Loucy (cell line): ENCODE results near the gene SEC62.

Source experiments
- H2AFZ ChIP-seq: fragments of 200-600 bp; sonication (generic); 2 replicates; pipeline ENCODE4 v1.6.0; 2016; ENCODE audit warnings: antibody characterized with exemption, mild to moderate bottlenecking, low read length, moderate library complexity
- H3F3A ChIP-seq: fragments of 200-600 bp; 2 replicates; pipeline ENCODE4 v1.6.0; 2016; ENCODE audit warnings: antibody characterized with exemption, low read depth, mild to moderate bottlenecking
- H3K27me3 ChIP-seq: fragments of 200-600 bp; sonication (generic); 2 replicates; pipeline ENCODE4 v1.6.1; 2014; ENCODE audit warnings: low read length, mild to moderate bottlenecking; ENCODE audit not compliant: insufficient read depth, poor library complexity, severe bottlenecking
- H3K36me3 ChIP-seq: fragments of 200-600 bp; sonication (generic); 2 replicates; pipeline ENCODE4 v1.6.1; 2016; ENCODE audit warnings: low read length; ENCODE audit not compliant: insufficient read depth
- H3K4me1 ChIP-seq: fragments of 200-600 bp; sonication (generic); 2 replicates; pipeline ENCODE4 v1.5.1; 2014; ENCODE audit warnings: low read length, mild to moderate bottlenecking; ENCODE audit not compliant: insufficient read depth, poor library complexity, severe bottlenecking
- H3K4me2 ChIP-seq: fragments of 200-600 bp; sonication (generic); 2 replicates; pipeline ENCODE4 v1.6.0; 2014; ENCODE audit warnings: antibody characterized with exemption, low read length, low read depth, mild to moderate bottlenecking; ENCODE audit not compliant: poor library complexity, severe bottlenecking
- H3K4me3 ChIP-seq: fragments of 200-600 bp; sonication (generic); 2 replicates; pipeline ENCODE4 v1.5.1; 2014; ENCODE audit warnings: low read length, mild to moderate bottlenecking, mixed read lengths; ENCODE audit not compliant: poor library complexity, severe bottlenecking
- H3K79me2 ChIP-seq: fragments of 200-600 bp; sonication (generic); 2 replicates; pipeline ENCODE4 v1.6.1; 2014; ENCODE audit warnings: low read length; ENCODE audit not compliant: insufficient read depth
- H3K9ac ChIP-seq: fragments of 200-600 bp; sonication (generic); 2 replicates; pipeline ENCODE4 v1.6.0; 2014; ENCODE audit warnings: mild to moderate bottlenecking, low read depth, low read length, moderate library complexity; ENCODE audit not compliant: poor library complexity, severe bottlenecking
- H3K9me2 ChIP-seq: fragments of 200-600 bp; sonication (generic); replicated peaks from 2 replicates; pipeline ENCODE4 v1.6.1; 2016; ENCODE audit warnings: low read depth, low read length, mixed read lengths
- H3K9me3 ChIP-seq: fragments of 200-600 bp; sonication (generic); 2 replicates; pipeline ENCODE4 v1.6.1; 2014; ENCODE audit warnings: mild to moderate bottlenecking, antibody characterized with exemption, low read length, low read depth; ENCODE audit not compliant: insufficient read depth
- H4K20me1 ChIP-seq: fragments of 200-600 bp; sonication (generic); 2 replicates; pipeline ENCODE4 v1.6.0; 2014; ENCODE audit warnings: antibody characterized with exemption, low read length, mild to moderate bottlenecking; ENCODE audit not compliant: insufficient read depth, poor library complexity, severe bottlenecking
- EZH2phosphoT487 ChIP-seq: fragments of 200-600 bp; IDR thresholded peaks from 2 replicates; pipeline ENCODE4 v1.6.1; 2018; ENCODE audit warnings: antibody characterized with exemption, mild to moderate bottlenecking, moderate library complexity, borderline replicate concordance
- TF ChIP-seq, protein P1 (sequence below): fragments of 200-600 bp; sonication (generic); conservative IDR thresholded peaks from 2 replicates; pipeline ENCODE4 v1.5.1; 2014; ENCODE audit warnings: mild to moderate bottlenecking, antibody characterized with exemption, low read length

The SEC62 gene

DNA sequence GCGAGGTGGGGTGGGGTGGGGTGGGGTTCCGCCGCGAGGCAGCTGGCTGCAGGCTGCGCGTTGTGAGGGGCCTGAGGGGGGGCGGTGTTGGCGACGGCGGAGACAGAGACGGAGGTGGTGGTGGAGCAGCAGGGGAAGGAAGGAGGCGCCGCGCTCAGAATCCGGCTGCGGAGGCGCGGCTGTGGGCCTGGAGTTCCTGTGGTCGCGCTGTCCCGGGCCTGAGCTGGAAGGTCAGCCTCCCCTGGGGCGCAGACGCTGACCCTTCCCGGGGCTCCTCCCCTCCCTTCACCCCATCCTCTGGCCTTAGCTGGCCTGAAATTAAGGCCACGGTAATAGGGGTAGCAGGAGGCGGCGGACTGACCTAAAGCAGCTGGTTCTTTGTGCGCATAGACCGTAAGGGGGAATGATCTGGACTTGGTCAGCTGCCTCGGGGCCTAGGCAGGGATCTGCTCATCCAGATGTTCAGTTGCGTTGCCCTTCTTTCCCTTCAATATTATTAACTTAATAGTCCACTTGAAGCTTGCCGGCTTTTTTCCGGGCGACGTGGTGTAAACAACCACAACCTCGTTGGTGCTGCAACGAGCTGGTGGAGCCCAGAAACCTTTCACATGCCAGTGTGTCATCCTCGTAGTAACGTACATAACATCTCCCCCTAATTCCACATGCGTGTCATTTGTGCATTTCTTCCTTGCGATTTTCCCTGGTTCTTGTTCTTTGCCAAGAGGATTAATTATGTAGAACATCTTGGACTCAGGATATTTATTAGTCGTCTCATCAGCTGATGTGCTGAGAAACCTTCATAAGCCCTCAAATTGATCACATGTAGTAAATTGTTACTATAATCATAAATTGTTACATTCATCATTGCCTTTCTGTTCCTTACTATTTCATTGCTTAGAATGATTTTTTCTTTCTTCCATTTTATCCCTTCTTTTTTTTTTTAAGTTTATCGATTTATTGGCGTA lies 626 bp downstream of the SEC62 start:
- Histone ChIP-seq H3F3A (peaks cover 5% of the 10 kb centered on the region; the same call in 1 of the 2 replicates), H3K79me2 (peaks cover 53% of the 10 kb centered on the region), H3K4me3 (peak overlapping the region; percentile 95), H2AFZ (peak overlapping the region; percentile 100), H3K36me3 (no peaks in the 10 kb centered on the region), H3K9me3 (no peaks in the 10 kb centered on the region), H3K9ac (peak overlapping the region; percentile 86), H3K9me2 (no peaks in the 10 kb centered on the region), H4K20me1 (peaks cover 53% of the 10 kb centered on the region), H3K4me2 (peak overlapping the region; percentile 98), H3K27me3 (no peaks in the 10 kb centered on the region), H3K4me1 (peaks cover 55% of the 10 kb centered on the region)
- TF ChIP-seq EZH2phosphoT487: no peak
- TF ChIP-seq, protein P1, sequence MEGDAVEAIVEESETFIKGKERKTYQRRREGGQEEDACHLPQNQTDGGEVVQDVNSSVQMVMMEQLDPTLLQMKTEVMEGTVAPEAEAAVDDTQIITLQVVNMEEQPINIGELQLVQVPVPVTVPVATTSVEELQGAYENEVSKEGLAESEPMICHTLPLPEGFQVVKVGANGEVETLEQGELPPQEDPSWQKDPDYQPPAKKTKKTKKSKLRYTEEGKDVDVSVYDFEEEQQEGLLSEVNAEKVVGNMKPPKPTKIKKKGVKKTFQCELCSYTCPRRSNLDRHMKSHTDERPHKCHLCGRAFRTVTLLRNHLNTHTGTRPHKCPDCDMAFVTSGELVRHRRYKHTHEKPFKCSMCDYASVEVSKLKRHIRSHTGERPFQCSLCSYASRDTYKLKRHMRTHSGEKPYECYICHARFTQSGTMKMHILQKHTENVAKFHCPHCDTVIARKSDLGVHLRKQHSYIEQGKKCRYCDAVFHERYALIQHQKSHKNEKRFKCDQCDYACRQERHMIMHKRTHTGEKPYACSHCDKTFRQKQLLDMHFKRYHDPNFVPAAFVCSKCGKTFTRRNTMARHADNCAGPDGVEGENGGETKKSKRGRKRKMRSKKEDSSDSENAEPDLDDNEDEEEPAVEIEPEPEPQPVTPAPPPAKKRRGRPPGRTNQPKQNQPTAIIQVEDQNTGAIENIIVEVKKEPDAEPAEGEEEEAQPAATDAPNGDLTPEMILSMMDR: no peak

DNA sequence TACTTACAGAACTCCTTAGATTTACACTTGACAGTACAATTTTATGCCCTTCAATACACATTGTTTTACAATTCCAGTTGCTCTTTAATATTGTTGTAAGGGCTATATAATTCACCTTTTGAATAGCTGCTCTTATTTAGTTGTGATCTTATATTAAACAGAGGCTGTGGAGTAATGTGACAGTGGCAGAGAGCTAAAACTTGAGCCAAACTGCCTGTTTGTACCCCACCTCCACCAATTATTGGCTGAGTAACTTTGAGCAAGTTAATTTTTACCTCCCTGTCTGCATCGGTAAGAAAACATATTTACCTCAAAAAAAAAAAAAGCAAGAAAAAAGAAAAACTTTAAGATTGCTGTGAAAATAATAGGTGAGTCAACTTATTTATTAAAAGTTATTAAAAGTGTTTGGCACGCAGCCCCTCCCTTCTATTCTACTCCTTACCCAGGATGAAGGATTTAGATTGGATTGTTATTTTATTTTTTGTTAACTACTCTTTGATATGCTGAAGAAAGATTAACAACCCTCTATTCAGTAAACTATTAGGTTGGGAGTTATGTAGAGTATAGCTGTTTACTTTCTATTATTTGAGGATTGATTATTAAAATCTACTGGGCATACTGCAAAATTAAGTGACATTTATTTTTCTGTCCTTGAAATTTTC lies 1.7 kb downstream of the SEC62 start:
- H3F3A ChIP-seq: peaks cover 5% of the 10 kb centered on the region; the same call in 1 of the 2 replicates
- H3K9ac ChIP-seq: peak overlapping the region; percentile 86
- peak overlapping the region; percentile 98 for H3K4me2 ChIP-seq
- H3K9me2 ChIP-seq: no peaks in the 10 kb centered on the region
- no peaks in the 10 kb centered on the region for H3K9me3 ChIP-seq
- no peaks in the 10 kb centered on the region for H3K36me3 ChIP-seq
- H3K4me1 ChIP-seq: peaks cover 60% of the 10 kb centered on the region
- peaks cover 62% of the 10 kb centered on the region for H4K20me1 ChIP-seq
- H3K27me3 ChIP-seq: no peaks in the 10 kb centered on the region
- peaks cover 65% of the 10 kb centered on the region for H3K79me2 ChIP-seq
- peak overlapping the region; percentile 95 for H3K4me3 ChIP-seq
- H2AFZ ChIP-seq: no peak overlapping the region
- TF ChIP-seq, protein P1: no peak
- no peak for TF ChIP-seq EZH2phosphoT487

DNA sequence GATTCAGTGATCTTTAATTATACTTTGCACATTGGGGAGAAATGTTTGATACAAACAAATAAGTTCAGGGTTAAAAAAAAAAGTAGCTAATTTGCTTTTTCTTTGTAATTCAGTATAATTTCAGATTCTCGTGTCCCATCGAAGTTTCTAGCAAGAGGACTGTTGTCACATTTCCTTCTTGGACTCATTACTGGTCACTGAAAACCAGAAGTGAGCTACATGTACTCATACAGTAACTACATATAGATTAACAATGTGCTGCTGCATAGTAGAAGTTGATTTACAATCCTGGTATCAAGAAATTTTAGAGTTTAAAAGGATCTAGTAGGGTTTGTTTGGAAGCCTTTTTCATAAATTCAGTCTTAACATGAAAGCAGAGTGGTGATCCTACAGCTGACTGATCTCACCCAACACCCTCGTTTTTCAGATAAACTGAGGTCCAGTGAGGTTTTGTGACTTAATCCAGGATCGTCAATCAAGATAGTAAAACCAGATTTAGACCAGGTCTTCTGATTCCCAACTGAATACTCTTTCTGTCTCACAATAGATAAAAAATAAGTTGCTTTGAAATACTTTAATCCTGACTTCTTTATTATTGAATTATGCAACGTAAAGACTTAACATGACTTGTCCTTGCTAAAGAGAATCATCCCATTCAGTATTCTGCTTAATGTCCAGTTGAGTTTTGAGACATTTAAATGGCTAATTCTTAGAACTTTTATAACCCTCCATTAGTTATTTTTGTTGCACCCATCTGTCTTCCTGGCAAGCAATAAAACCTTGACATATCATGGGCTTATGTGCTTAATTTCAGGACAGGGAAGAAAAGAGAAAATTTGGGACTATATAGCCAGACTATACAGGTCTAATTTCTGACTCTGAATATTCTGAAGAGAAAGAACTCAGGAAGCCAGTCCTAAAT lies 2.8 kb downstream of the SEC62 start:
- Histone ChIP-seq H4K20me1 (peaks cover 73% of the 10 kb centered on the region), H3K36me3 (no peaks in the 10 kb centered on the region), H3K9me2 (no peaks in the 10 kb centered on the region), H3K79me2 (peaks cover 75% of the 10 kb centered on the region), H3K4me3 (peak overlapping the region; percentile 95), H3K4me1 (peaks cover 60% of the 10 kb centered on the region), H3K9ac (peak overlapping the region; percentile 86), H3K4me2 (peak overlapping the region; percentile 98), H3F3A (peaks cover 5% of the 10 kb centered on the region; the same call in 1 of the 2 replicates), H2AFZ (no peak overlapping the region), H3K9me3 (no peaks in the 10 kb centered on the region), H3K27me3 (no peaks in the 10 kb centered on the region)
- no peak for TF ChIP-seq EZH2phosphoT487
- TF ChIP-seq, protein P1: no peak
